Right forelimb (tissue), 1 donor: ENCODE results near the gene MUL1.
"Not testable (repeated sequence)": the region's sequence is repeated elsewhere in the genome, so short reads cannot be mapped to it uniquely, and the experiment has no call there.

Source experiments
- DNase-seq: peaks from one replicate; pipeline ENCODE4 v3.0.0-alpha.2; 2018

MUL1 gene

GRCh38 chr1:20511518-20512428 lies 3.8 kb upstream of the MUL1 start:
- DNase-seq = no peak

- DNase-seq = no peak
Measured at GRCh38 chr1:20508411-20508771, 440 bp upstream of the MUL1 start.

DNA sequence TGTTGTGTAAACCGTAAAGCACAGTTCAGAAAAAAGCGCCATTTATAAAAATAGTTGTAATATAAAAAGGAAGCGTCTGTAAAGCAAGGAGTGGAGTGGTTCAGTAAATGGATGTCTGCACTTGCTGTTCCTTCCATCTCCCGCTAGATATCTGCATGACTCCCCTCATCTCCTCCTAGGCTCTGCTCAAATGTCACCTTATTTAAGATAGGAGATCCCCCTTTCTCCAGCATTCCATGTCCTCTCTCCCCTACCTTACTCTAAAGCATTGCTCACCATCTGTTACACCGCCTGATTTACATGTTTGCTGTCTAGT lies 745 bp downstream of the MUL1 start:
- no peak for DNase-seq

DNA sequence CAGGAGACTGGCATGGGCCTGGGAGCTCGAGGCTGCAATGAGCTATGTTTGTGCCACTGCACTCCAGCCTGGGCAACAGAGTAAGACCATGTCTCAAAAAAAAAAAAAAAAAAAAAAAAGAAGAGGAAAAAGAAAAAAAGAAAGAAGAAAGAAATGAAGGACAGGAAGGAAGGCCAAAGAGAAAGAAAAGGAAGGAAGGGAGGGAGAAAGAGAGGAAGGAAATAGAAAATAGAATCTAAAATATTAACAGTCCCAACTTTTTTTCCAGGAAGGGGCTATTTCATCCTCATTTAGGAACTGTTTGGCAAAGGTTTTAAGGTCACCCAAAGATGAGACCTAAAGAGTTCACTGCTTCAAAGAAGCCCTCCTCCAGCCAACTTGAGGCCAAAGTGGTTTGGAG lies 2.5 kb downstream of the MUL1 start:
- DNase-seq = no peak

GRCh38 chr1:20500716-20501115 lies 7.2 kb downstream of the MUL1 start:
- no peak for DNase-seq

DNA sequence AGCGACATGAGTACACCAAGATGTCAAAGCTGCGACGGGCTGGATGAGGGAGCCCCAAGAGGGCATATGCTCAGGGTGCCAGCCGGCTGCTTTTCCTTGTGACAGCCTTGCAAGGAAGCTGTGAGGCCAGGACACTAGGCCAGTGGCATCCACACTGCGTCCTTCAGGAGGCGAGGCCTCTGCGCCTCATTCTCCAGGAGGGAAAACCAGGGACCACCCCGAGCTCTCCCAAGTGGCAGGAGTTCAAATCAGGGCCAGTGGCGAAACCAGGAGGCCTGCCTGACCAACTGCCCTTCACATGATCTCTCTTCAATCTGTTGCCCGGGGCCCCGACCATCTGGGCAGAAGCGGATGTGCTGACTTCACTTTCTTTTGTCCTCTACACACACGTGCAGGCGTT lies 8.2 kb downstream of the MUL1 start:
- DNase-seq = no peak

DNA sequence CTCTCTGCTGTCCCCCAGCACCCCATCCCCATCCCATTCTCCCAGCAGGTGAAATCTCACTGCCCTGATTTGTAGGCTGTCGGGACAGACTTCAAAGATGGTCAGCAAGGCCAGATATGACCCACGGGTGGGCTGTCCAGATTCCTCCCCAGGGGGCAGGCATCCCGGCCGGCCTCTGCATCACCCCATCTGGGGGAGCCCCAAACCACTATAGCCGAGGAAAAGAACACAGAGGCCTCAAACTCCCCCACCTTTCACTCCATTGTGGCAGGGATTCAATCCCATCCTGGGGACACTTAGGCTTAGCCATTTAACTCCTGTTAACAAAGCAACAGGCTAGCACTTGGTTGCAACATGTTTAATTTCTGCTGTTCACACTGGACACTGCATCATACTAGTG lies 8.8 kb downstream of the MUL1 start:
- DNase-seq = no peak

- DNase-seq = no peak
Measured at GRCh38 chr1:20498116-20498515, 9.8 kb downstream of the MUL1 start.

- no peak for DNase-seq
Measured at GRCh38 chr1:20497506-20497905, 10.4 kb downstream of the MUL1 start.

DNA sequence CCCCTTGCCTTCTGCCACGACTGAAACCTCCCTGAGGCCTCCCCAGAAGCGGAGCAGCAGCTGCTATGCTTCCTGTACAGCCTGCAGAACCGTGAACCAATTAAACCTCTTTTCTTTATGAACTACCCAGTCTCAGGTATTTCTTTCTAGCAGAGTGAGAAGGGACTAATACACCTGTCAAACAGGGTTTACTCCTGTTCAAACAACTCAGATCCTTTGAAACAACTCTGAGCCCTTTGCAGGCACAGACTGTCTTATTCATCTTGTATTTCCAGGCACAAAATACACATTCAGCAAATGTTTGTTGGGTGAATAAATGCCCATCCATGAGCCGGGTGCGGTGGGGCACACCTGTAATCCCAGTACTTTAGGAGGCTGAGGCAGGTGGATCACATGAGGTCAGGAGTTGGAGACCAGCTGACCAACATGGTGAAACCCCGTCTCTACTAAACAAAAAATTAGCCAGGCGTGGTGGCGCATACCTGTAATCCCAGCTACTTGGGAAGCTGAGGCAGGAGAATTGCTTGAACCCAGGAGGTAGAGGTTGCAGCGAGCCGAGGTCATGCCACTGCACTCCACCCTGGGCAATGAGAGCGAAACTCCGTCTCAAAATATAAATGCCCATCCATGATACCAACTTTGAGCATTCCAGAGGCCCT lies 11.1 kb downstream of the MUL1 start:
- DNase-seq = not testable (repeated sequence)

DNA sequence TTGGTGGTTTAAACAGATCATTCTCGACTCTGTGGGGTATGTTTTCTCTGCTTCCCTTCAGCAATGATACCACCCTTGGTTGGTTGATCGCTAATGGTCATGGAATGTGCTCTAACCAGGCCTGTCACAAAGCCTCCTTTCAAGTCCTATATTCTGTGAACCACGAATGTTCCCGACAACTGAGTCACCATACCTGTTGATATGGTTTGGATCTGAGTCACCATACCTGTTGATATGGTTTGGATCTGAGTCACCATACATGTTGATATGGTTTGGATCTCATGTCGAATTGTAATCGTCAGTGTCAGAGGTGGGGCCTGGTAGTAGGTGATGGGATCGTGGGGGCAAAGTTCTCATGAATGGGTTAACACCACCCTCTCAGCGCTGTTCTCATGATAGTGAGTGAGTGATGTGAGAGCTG lies 11.7 kb downstream of the MUL1 start:
- DNase-seq = no peak

DNA sequence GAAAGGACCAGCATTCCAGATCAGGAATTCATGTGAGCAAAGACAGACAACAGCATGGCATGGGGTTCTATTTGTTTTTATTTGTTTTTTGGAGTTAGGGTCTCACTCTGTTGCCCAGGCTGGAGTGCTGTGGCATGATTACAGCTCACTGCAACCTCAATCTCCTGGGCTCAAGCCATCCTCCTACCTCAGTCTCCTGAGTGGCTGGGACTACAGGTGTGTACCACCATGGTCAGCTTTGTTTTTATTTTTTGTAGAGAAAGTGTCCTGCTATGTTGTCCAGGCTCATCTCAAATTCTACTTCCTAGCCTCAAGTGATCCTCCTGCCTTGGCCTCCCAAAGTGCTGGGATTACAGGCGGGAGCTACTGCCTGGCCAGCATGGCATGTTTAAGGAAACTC lies 12.3 kb downstream of the MUL1 start:
- no peak for DNase-seq

DNA sequence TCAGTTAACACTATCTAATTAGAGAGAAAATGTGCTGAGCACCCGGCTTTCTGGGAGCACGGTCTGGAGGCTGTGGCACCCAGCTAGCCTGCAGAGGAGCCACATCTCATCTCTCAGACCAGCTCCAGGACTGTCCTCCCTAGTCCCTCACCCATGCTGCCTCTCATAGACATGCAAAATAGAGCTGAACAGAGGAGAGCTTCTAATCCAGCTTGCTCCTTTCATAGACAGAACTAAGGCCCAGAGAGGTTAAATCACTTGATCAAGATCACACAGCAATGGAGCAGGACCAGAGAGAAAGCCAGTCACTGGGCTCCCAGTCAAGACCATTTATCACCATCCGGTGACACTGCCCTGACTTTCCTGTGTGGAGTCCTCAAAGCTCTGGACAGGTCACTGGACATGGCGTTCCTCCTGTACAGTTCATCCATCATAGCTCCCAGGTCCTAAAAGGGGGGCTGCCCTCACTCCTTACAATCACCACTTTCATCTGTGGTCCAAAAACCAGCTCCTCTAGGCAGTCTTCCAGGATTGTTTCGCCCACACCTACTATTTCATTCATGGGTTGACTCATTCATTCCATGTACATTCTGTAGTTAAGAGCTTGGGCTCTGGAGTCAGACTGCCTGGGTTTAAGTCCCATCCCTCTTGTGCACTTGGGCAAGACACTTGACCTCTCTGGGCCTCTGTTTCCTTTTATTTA lies 13.2 kb downstream of the MUL1 start:
- peak; percentile 37 for DNase-seq

GRCh38 chr1:20493839-20494608 lies 13.9 kb downstream of the MUL1 start:
- DNase-seq = peak; percentile 91

GRCh38 chr1:20493309-20493708 lies 14.6 kb downstream of the MUL1 start:
- no peak for DNase-seq

DNA sequence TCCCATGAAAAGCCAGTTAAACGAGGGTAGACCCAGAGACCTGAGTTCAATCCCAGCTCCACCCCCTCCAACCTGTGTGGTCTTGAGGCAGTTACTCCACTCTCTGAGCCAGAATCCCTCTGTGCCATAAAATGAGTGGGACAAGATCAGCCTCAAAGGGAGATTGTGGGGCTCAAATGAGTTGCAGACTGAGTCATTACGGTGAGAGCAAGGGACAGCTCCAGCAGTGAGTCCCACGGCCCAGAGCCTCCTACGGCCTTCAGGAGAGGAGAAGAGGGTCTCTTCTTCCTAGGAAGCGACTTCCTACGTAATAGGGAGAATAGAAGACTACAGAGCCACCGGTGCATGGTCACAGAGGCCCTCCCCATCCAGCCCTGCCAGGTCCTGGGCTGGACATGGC lies 15.2 kb downstream of the MUL1 start:
- DNase-seq = no peak

DNA sequence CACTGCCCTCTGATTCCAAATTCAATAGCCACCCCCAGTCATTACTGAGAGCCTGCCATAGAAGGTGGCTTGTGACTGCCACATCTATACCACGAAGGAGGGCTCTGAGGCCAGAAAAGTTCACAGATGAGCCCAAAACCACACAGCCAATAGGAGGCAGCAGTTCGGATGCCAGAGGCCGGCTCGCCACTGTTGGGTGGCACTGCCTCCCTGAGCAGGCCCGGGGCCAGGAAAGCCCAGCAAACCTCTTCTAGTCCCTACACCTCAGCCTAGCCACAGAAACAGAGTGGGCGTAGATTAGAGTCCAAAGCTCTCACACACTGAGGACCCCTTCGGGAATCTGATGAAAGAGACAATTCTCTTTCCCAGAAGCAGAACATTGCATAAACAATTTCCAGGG lies 16.1 kb downstream of the MUL1 start:
- DNase-seq = no peak

- DNase-seq = no peak
Measured at GRCh38 chr1:20491178-20491577, 16.8 kb downstream of the MUL1 start.

GRCh38 chr1:20487236-20487590 lies 20.7 kb downstream of the MUL1 start:
- DNase-seq = no peak

DNA sequence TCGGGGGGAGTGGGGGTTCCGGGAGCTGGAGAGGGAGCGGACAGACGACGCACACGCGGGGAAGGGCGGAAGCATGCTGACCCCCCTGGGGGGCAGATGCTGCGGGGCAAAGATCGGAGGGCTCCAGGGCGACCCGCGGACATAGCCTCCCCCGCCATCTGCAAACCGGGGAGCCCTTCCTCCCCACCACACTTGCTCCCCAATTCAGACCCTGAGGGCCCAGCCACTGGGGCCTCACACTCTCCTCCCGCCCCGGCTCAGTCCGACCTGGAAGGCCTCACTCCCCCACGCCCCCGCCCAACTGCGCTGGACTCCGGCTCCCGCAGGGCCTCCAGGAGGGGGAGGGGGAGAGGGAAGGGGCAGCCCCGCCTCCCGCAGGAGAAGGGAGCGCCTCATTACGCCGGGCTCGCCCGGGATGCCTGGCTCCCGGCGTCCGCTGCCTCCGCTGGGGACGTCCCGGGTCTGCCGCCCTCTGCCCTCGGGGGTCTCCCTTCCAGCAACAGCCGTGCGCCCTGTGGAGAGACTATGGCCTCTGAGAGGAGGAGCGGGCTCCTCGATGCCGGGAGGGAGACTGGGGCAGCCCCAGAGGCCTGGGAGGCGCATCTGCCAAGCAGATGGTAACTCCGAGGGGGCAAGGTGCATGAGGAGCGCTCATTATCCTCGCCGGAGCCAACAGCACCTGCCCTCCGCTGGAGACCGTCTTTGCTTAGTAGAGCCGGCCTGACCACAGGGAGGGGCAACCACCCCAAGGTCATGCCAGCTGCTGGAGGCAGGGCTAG lies 21.3 kb downstream of the MUL1 start:
- DNase-seq = peak; percentile 61

DNA sequence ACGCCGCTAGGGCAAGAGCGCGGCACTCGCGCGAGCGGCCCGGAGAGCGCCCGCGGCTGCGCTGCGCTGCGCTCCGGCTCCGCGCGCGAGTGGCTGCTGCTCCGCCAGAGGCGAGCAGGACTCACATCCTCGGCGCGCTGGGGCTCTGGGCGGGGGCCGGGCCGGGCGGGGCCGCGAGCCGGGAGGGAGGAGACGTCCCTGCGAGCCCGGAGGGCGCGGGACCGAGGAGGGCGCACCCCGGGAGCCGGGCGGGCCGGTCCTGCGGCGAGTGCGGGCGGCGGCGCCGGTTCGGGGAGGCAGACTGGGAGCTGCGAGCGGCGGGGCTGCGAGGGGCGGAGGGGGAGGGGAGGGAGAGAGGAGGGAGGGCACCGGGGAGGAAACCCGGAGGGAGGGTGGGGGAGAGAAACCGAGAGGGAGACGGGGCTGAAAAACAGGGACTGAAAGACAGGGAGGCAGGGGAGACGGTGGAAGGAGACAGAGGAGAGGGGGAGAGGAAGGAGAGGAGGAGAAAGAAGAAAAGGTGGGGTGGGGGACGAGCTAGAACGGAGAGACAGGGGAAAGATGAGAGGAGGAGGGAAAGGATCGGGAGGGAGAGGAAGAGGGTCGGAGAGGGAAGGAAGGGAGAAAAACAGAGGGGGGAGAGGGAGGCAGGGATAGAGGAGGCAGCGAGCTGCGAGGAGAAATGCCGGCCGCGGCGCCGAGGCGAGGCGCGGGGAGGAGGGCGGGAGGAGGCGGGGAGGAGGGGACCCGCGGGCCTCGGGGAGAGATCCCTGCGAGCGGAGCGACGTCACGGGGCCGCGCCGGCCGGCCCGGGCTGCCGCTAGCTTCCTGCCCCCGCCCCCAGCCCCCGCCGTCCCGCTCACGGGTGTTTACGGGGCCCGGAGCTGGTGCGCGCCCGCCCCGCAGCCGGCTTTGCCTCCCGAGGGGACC lies 22.2 kb downstream of the MUL1 start, which contains the start of gene CAMK2N1:
Gene CAMK2N1 (minus strand): TSS at position 684 of the 930 bp plus-strand sequence. CDS start 831 bp downstream, outside the sequence.
- peak; percentile 65 for DNase-seq
